Activated CD4-positive, alpha-beta T cell treated with anti-CD3 and anti-CD28 coated beads, Interleukin-2, Interleukin-4, amounts not matched to agents 100 ng/mL and 50 ng/mL, durations not matched to agents 16 hours and 8 hours (primary cell): Measurements from ENCODE around the gene RYR1.
"Not testable (repeated sequence)": the region's sequence is repeated elsewhere in the genome, so short reads cannot be mapped to it uniquely, and the experiment has no call there.

Source experiments
- DNase-seq: peaks from one replicate; pipeline ENCODE4 v3.0.0-alpha.2; 2020; ENCODE audit warnings: low spot score

The RYR1 gene

DNA sequence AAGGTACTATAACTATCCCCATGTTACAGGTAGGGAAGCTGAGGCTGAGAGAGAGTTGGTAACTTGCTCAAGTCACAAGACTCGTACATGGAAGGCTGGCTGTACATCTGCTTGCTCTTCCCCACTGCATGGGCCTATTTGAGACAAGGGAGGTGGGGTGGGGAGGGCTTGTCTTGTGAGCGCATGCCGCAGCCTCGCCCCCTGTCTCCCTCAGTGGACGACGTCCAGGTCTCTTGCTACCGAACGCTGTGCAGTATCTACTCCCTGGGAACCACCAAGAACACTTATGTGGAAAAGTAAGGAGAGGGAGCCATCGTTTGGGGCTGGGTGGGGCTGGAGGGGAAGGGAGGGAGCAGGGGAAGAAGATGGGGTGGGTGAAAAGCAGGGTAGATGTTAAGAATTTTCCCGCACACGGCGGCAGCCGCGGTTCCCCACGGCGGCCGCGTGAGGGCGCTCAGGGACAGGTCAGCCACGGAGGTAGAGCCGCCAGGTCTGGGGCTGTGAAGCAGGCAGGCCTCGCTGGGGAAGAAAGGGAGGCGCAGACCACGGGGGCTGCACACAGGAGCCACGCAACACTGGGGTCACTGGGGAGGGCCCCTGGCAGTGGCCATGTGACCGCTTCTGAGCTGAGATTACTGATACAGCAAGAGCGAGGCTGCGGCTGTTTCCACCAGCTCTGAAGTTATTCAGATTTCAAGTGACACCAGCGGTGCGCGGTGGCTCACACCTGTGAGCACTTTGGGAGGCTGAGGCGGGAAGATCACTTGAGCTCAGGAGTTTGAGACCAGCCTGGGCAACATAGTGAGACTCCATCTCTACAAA lies 81.5 kb downstream of the RYR1 start:
- DNase-seq: peak; percentile 81

DNA sequence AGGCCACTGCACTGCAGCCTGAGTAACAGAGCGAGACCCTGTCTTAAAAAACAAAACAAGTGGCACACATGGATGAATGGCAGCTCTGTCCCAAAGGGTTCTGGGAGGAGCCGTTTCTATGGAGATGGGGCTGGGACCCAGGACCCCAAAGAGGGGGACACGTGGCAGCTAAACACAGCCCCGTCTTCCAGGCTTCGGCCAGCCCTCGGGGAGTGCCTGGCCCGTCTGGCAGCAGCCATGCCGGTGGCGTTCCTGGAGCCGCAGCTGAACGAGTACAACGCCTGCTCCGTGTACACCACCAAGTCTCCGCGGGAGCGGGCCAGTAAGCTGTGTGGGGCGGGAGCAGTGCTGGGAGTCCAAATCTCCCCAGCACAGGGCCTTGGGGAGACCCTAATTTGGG lies 82.4 kb downstream of the RYR1 start:
- DNase-seq: no peak

DNA sequence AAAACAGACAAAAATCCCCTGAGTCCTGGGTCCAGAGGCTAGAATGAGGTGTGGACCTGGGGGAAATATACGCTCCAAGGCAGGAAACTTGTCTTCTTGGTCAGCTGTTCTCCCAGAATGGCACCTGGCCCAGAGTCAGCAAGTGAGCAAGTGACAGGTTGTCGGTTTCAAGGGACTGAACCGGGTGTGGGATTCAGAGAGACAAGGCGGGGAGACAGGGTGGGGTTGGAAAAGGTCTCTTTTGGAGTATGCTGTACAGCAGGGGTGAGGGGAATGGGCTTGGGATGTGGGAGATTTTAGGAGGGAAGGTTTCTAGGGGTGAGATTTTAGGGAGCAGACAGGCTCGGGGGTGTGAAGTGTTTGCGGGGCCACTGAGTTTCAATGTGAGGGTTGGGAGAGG lies 83.3 kb downstream of the RYR1 start:
- DNase-seq: no peak

DNA sequence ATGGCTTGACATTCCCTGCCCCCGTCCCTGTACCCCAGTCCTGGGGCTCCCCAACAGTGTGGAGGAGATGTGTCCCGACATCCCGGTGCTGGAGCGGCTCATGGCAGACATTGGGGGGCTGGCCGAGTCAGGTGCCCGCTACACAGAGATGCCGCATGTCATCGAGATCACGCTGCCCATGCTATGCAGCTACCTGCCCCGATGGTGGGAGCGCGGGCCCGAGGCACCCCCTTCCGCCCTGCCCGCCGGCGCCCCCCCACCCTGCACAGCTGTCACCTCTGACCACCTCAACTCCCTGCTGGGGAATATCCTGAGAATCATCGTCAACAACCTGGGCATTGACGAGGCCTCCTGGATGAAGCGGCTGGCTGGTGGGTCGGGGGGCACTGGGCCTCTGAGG lies 83.8 kb downstream of the RYR1 start:
- no peak for DNase-seq

GRCh38 chr19:38517980-38518379 lies 84.5 kb downstream of the RYR1 start:
- DNase-seq: not testable (repeated sequence)

GRCh38 chr19:38519168-38519567 lies 85.7 kb downstream of the RYR1 start:
- DNase-seq: no peak

- DNase-seq: no peak
These were observed 86.5 kb downstream of the RYR1 start for GRCh38 chr19:38519988-38520387.

DNA sequence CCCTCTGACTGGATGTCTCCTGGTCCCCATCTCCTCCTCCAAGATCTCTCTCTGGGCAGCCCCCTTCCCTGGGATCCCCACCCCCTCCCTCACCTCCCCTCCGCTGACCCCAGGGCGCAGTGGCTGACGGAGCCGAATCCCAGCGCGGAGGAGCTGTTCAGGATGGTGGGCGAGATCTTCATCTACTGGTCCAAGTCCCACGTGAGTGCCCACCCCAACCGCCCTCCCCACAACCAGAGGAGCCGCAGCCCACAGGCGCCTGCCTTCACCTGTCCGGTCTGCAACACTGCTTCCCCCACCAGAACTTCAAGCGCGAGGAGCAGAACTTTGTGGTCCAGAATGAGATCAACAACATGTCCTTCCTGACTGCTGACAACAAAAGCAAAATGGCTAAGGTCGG lies 89.4 kb downstream of the RYR1 start:
- DNase-seq: no peak

GRCh38 chr19:38523319-38523718 lies 89.8 kb downstream of the RYR1 start:
- no peak for DNase-seq

DNA sequence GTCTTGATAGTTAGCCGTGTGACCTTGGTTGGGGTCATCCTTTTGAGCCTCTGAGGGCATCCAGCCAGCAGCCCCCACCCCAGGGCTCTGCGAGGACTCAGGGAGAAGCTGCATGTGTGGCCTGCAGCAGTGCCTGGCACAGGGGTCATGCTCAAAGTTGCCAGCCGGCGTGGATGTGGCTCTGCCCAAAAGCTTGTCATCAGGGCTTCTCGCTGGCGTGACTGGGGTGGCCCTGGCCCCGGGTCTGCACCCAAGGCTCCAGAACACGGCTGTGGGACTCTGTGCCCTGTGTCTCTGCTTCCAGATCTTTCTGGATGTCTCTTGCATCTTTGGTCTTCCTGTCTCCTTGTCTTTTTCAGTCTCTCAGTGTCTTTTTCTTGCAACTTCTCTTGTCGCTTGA lies 90.9 kb downstream of the RYR1 start:
- no peak for DNase-seq

DNA sequence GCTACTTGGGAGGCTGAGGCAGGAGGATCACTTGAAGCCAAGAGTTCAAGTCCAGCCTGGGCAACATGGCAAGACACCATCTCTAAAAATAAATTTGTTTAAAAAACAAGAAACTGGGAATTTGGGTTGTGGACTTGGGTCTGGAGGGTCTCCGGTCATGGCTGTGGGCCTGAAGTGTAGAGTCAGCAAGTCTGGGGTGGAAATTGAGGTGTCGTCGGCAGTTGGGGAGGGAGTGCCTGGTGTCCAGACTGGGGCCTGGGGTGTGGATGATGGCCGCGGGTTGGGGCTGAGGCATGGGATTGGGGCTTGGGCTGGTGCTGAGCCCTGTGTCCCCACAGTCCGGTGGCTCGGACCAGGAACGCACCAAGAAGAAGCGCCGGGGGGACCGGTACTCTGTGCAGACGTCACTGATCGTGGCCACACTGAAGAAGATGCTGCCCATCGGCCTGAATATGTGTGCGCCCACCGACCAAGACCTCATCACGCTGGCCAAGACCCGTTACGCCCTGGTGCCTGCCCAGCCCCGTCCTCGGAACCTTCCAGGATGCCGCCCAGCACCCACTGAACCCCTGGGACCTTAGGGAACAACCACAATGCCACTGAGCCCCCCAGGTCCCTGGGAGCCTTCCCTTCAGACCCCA lies 91.6 kb downstream of the RYR1 start:
- DNase-seq: no peak

GRCh38 chr19:38526430-38526829 lies 92.9 kb downstream of the RYR1 start:
- no peak for DNase-seq

DNA sequence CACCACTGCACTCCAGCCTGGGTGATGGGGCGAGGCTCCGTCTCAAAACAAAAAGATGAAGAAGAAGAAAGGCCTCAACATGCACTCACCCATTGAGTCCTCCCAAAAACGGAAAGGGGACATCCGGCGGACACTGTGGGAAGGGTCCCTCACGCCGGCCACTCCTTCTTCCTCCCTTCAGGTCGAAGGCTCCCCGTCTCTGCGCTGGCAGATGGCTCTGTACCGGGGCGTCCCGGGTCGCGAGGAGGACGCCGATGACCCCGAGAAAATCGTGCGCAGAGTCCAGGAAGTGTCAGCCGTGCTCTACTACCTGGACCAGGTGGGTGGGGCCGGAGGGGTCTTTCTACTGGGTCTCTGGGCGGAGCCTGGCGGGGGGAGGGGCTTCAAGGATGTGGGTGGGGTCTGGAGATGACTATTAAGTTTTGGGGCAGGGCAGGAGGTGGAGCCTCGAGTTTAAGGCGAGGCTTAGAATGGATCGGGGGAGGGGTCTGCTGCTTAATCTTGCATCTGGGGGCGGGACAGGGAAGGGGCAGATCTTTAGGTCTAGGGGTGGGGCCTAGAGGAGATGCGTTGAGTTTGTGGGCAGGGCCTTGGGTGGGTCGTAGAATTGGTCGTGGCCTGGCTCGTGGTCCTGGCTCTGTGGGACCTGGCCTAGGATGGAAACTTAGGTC lies 94.1 kb downstream of the RYR1 start:
- DNase-seq: no peak

GRCh38 chr19:38528213-38528755 lies 94.8 kb downstream of the RYR1 start:
- DNase-seq: no peak

- DNase-seq: no peak
These were observed 95.4 kb downstream of the RYR1 start for GRCh38 chr19:38528931-38529330.

GRCh38 chr19:38531515-38531914 lies 98.0 kb downstream of the RYR1 start:
- DNase-seq: no peak

DNA sequence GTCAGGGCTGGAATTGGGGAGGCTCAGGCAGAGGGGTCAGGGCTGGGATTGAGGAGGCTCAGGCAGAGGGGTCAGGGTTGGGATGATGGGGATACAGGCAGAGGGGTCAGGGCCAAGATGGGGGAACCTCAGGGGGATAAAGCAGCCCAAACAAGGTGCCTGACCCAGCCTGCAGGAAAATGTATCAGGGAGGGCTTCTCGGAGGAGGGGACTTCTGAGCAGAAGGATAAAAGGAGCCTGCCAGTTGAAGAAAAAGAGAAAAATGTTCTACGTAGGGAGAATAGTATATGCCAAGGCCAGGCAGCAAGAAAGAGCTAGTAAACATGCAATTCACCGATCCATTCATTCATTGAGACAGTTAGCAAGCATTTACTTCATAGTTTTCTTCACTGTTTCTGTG lies 99.4 kb downstream of the RYR1 start:
- no peak for DNase-seq

- DNase-seq: no peak
These were observed 101.1 kb downstream of the RYR1 start for GRCh38 chr19:38534574-38534973.

DNA sequence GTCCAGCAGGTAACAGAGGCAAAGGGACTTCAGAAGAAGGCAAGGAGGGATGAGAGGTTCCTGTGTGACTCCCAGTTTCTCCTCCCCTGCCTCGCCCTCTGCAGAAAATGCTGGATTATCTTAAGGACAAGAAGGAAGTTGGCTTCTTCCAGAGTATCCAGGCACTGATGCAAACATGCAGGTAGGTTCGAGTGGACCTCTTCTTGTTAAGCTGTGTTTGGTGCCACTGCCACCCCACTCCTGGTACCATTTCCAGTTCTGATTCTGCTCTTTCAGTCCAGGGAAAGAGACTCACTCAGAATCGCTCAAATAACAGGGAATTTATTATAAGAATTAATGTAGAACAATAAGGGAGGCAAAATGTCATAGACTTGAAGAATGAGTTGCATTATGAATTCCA lies 101.7 kb downstream of the RYR1 start:
- no peak for DNase-seq

DNA sequence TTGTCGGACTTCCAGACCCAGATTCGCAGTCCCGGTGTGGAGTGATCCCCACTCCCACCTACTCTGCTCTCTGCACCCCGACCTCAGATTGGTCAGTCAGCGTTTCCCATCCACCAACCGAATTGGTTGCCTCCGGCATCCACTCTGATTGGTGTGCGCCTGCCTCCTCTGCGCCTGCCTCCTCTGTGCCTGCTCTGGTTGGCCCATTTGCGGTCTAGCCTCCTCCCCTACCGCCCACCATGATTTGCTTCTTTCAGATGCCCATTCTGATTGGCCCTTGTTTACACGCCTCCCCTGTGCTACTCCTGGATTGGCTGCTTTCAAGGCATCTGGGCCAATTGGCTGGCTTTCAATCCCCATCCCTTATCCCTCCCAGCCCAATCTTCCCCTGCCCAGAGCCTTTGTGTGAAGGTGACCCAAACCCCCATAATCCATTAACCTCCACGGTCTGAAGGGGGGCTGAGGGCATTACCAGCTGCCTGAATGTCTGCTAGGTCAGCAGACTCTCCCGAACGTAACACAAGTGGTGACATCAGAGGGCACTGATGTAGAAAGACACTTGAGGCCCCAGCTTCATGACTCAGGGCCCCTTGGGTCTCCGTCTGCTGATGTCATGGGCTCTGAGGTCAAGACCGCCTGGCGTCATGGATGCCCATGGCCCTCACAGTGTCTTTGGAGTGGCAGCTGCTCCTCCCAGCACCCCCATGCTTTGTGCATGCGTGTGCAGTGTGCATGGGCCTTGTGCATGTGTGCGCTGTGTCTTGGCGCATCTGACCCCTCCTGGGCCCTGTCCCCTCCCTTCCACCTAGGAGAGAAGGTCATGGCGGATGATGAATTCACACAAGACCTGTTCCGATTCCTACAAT lies 103.8 kb downstream of the RYR1 start:
- no peak for DNase-seq

- no peak for DNase-seq
These were observed 104.9 kb downstream of the RYR1 start for GRCh38 chr19:38538386-38538785.
